ENCODE data around the gene CTR9.

GRCh38 chr11:10818594-10818993, 67.5 kb downstream of the CTR9 start:
- no peak for TF ChIP-seq ARID3A (IDR thresholded peaks at IDR 0.05; ENCODE audit: borderline replicate concordance, low read depth, low read length)
- TF ChIP-seq CTCF (IDR thresholded peaks at IDR 0.05 in 2 of 3, conservative IDR thresholded peaks at IDR 0.05 in 1 of 3; ENCODE audit: insufficient read depth in 2 of 3, low read depth in 1 of 3, low read length in 3 of 3) = no peak
